Hematopoietic multipotent progenitor cell treated with erythropoietin and hydrocortisone succinate and interleukin-3 and kit ligand, for 4 days (in vitro differentiated cells): Measurements from ENCODE around the gene NCAM1.

Experiments
- DNase-seq: peaks from one replicate; pipeline ENCODE4 v3.0.0-alpha.2; 2015

The NCAM1 gene

GRCh38 chr11:113090716-113091480, 129.7 kb downstream of the NCAM1 start:
- no peak for DNase-seq

- no peak for DNase-seq
Observed at GRCh38 chr11:113091481-113091780, 130.2 kb downstream of the NCAM1 start.

DNA sequence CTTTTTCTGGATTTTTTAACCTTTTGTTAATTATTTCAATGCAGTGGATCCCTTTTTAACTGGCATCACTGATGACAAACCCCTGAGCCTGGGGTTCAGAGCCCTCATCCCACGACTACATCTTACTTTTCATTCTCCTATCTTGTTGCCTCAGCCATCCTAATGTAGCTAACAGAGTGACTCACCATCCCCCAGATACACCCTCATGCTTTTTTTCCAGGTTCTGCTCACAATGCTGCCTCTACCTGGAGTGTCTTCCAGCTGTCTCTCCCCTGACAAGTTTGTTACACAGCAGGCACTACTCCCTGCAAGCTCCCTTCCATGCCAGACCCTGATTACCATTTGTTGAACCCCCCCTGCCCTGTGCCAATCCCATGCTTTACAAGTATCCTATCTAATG, 135.4 kb downstream of the NCAM1 start:
- DNase-seq, result no peak

GRCh38 chr11:113103932-113104690, 142.9 kb downstream of the NCAM1 start:
- DNase-seq, result no peak

DNA sequence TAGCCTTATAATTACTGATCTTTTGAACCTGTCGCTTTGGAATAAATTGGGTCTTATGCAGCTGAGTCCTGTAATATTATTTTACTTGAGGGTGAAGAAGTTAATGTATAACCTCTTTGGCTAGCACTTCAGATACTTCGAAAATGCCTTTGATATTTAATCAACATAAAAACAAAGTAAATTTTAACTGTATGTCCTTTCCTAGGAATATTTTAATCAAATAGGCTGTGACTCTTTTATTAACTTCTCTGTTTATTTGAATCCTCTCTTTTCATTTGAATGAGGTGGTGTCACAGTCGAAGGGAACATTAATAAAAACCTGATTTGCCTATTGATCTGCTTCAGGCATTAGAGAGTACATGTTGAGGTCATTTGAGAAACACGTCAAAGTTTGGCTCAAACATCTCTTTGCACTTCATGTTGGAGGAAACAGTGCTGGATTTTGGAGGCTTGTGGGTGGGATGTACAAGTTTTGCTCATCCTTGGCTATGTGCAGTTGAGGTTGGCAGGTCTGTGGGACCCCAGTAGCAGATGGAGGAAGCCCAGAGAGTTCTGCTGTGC, 143.6 kb downstream of the NCAM1 start:
- no peak for DNase-seq

DNA sequence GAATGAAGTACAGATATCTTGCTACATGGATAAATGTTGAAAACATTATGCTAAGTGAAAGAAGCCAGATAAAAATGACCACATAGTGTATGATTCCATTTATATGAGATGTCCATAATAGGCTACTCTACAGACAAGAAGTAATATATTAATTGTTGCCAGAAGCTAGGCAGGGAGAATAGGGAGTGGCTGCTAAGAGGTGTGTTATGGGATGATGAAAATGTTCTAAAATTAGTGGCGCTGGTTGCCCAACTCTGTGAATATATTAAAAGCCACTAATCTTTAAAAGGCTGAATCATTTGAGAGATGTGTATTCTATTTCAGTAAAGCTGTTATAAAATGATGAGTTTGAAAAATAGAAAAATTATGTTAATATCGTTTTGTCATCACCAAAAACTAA, 144.4 kb downstream of the NCAM1 start:
- DNase-seq, result no peak

GRCh38 chr11:113106507-113106906, 145.3 kb downstream of the NCAM1 start:
- DNase-seq, result no peak

GRCh38 chr11:113110046-113110445, 148.8 kb downstream of the NCAM1 start:
- no peak for DNase-seq

DNA sequence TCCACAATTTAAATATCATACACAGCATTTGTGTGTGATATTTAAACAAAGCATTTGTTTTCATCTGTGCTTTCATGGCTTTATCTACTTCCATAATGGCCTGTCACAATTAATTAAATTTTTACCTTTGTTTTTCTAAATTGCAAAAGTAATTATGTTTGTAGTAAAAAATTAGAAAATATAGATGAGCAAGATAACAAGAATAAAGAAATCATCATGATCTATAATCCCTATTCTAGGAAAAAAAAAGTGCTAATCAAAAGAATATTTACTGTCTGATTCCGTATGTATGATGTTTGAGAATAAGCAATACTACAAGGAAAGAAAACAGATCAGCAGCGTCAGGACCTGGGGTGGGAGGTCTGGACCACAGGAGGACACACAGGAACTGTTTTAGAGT, 149.9 kb downstream of the NCAM1 start:
- DNase-seq, result no peak

DNA sequence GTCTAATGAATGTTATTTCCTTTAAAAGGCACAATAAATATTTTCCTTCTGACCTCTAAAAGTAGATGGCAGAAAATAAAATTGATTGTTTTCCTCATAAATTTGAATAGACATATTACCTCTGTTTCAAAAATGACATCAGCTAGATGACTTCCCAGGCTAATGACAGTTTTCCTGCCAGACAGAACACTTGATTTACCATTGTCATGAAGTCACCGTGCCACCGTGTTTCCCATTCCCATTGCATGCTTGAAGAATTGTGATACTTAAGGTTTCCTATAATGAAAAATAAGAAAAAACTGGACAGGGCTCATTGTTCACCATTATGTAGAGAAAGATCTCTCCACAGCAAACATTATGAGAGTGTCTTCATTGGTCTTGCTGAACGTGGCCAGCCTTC, 151.1 kb downstream of the NCAM1 start:
- no peak for DNase-seq

GRCh38 chr11:113113801-113114704, 152.8 kb downstream of the NCAM1 start:
- peak; percentile 32 for DNase-seq

GRCh38 chr11:113114705-113115027, 153.4 kb downstream of the NCAM1 start:
- no peak for DNase-seq

DNA sequence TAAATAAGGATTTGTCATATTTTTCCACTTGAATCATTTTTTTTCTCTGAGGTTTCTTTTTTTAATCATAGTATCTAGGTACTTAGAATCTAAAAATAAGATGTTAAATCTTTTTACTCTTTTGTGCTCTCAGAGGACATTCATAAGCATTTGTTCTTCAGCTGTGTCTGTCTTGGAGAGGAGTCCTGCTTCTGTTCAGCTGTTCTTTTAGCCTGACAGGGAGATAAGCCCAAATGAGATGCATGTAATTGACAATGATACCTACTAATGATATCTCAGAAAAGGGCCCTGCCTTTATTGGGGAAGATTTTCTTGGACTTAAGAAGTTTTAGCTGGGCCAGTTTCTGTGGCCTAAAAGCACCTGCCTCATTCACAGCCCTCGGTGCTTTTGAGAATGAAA, 156.9 kb downstream of the NCAM1 start:
- DNase-seq, result no peak

DNA sequence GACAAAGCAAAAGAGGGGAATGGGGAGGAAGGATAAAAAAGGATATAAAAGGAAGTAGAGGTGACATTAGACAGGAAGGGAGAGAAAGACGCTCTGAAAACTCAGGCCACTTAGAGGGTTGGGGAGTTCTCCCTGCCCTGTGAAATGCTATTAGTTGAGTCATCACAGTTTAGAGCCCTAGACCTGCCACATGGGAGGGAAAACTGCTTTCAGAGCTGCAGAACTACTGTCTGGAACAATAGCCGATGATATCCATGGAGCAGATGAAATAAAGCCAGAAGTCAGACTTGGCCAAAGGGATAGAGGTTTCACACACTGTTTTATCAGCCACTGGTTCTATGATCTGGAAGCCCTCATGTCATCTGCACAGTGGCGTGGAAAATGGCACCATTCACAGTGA, 157.9 kb downstream of the NCAM1 start:
- DNase-seq, result no peak

GRCh38 chr11:113119966-113120736, 158.9 kb downstream of the NCAM1 start:
- DNase-seq, result no peak

DNA sequence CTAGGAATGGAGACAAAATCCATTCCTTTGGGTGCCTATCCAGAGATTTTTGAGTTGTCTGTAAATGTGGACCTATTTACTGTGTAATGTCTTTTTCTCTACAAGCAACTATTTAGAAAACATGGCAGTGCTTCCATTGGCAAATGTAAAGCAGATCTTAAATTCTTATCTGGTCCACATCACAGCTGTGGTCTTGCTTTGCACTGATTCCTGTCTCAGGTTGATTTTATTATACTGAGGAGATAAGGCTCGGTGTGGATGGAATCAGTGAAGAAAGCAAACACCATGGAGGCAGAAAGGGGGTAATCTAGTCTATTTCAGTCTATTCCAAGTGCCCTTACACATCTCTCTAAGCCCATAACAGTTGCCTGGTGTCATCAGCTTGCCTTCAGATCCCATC, 160.5 kb downstream of the NCAM1 start:
- DNase-seq, result no peak

DNA sequence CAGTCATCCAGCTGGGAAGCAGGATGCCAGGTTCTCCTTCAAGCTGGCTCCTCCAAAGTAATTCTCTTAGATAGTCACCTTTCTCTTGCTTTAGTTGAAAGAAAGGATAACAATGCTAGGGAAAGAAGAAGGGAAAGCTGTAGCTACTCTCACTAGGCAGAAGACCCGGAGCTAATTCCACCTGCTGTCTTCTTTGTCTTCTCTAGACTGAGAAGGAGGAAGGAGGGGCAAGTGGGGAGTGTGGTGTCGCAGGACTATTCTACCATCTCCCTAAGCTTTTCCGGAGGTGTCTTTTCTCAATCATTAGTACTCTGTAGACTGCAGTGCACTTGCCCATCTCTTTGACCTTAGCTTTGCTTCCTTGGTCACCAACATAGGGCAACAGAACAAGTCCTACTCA, 162.8 kb downstream of the NCAM1 start:
- no peak for DNase-seq

DNA sequence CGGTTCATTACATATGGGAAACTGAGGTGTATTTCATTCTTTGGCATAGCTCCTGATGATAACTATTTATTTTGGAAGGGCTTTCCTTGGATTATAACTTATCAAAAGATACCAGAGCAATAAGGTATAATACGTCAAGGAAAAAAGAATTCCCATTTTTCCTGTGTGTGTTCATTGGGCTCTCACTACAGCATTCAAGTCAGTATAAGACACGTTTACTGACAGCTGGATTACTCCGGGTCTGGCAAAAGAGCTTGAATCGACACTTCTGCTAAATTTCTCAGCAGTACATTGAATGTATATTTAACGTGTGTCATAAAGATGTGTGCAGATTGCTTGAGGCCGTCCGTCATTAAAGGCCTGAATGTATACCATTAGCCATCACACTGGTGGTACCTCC, 163.4 kb downstream of the NCAM1 start:
- DNase-seq, result no peak

GRCh38 chr11:113129261-113129992, 168.2 kb downstream of the NCAM1 start:
- DNase-seq, result no peak

DNA sequence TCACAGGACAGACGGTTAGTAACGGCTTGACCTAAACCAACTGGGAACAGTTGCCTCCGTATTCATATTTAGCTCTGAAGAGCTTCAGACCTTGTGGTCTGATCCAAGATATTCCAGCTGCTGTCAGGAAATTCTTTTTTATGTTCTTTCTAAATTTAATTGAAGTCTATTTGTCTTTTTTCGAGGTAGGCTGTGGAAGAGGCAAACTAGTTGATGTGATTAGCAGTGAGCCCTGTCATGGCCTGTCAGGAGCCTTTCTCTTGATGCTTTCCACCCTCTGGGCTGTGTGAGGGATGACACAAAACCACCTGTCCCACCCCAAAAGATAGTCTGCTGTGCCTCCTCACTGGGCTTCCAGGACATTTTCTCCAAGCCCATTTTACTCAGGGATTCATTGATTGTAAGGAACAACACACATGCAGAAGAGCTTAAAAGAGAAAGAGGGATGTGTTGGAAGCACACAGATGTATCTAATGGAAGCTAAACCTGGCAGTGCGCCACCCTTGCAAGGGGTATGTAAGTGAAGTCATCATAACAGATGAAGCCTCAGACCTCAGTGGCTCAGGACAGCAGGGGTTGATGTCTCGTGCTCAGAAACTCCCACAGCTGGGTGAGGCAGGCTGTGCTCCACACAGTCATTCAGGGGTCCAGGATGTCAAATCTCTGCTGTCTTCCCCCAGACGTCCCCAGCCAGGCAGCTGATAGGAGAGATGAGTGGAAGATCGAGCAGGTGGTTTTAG, 170.0 kb downstream of the NCAM1 start:
- no peak for DNase-seq

DNA sequence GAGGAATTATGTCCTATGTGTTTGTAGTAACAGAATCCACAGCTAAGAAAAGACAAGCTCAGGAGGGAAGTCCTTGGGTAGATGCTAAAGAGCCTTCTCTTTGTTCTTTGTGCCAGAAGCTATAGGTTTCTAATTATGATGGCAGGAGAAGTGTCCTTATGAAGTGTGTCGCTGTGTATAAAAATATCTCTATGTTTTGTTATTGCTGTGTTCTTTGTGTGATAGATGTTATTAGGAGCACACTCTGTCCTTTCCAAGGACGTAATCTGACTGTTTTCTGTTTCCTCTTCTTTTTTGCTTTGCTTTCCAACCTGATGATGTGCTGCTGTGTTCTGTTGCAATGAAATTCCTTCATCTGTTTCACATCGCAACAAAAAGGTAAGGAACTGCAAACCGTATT, 171.9 kb downstream of the NCAM1 start:
- no peak for DNase-seq
